HepG2 (cell line): Measurements from ENCODE around the gene SPATA13. TPM values are rescaled to one million over a fixed set of nuclear protein-coding genes. Genes with fewer than 3 reads are reported as not detected.

Experiments
- ATAC-seq: fragments of 200-7000 bp; cut with Tn5 transposase; 3 replicates; pipeline ENCODE4 v1.9.1; 2020; ENCODE audit warnings: mild to moderate bottlenecking, moderate library complexity
- BruUV-seq: library from RNA; stranded (reverse); fragments of 400-500 nt; replicated peaks from 2 replicates; lab custom pipeline; 2021; lab: Mats Ljungman, UMichigan
- CTCF ChIA-PET: fragments of 300-600 bp; formaldehyde crosslinking; extraction: SDS; loops from one replicate; lab custom pipeline; 2021; ENCODE audit warnings: low total read pairs, inconsistent platforms, low intra/inter-chr PET ratio; lab: Yijun Ruan, JAX
- POLR2A ChIA-PET: fragments of 350-600 bp; sonication (Branson Sonifier 250); formaldehyde crosslinking; loops from one replicate; lab custom pipeline; 2020; ENCODE audit warnings: antibody characterized with exemption, inconsistent platforms; lab: Yijun Ruan, JAX
- DNase-seq: peaks from one replicate; pipeline ENCODE4 v3.0.0-alpha.2; 2015; ENCODE audit warnings: low spot score
- FAIRE-seq: peaks from 3 replicates; lab custom pipeline; 2011; peaks lifted over from hg19 to GRCh38; lab: Jason Lieb, UNC
- H2AFZ ChIP-seq: one replicate; pipeline ENCODE4 v1.6.1; 2011; ENCODE audit warnings: low read length, inconsistent platforms
- H3K27ac ChIP-seq: fragments of 300-600 bp; 3 replicates; pipeline ENCODE4 v1.8.0; 2011; ENCODE audit warnings: mixed run types, mild to moderate bottlenecking, mixed read lengths, low read length, inconsistent platforms; ENCODE audit not compliant: insufficient read depth; ENCODE audit errors: extremely low read length
- H3K27me3 ChIP-seq, 2 experiments: fragments of 200-600 bp in 1 of 2; 2 replicates in 1 of 2; 3 replicates in 1 of 2; pipeline versions ENCODE4 v1.6.0 to v1.8.0; 2011; ENCODE audit warnings: low read length in 2 of 2, mild to moderate bottlenecking in 2 of 2, moderate library complexity in 2 of 2, inconsistent platforms in 1 of 2; ENCODE audit not compliant: insufficient read depth in 2 of 2, control insufficient read depth in 1 of 2
- H3K36me3 ChIP-seq, 2 experiments: fragments of 200-600 bp in 1 of 2; replicated peaks in 1 of 2; 2 replicates in 1 of 2; 3 replicates in 1 of 2; pipeline versions ENCODE4 v1.5.1 to v1.8.0; 2011; ENCODE audit warnings: low read length in 2 of 2, inconsistent platforms in 1 of 2; ENCODE audit not compliant: insufficient read depth in 2 of 2, control insufficient read depth in 1 of 2
- H3K4me1 ChIP-seq: 2 replicates; pipeline ENCODE4 v1.5.1; 2012; ENCODE audit warnings: low read length, inconsistent platforms; ENCODE audit not compliant: insufficient read depth
- H3K4me2 ChIP-seq: 2 replicates; pipeline ENCODE4 v1.6.0; 2011; ENCODE audit warnings: low read depth, low read length, inconsistent platforms
- H3K4me3 ChIP-seq, 3 experiments: fragments of 200-600 bp in 1 of 3; sonication (generic), shearing (Covaris generic) in 1 of 3; replicated peaks in 1 of 3; 2 replicates each; pipeline ENCODE4 v1.5.1; 2011 to 2016; ENCODE audit warnings: low read length in 3 of 3, inconsistent platforms in 2 of 3, low read depth in 2 of 3, mild to moderate bottlenecking in 2 of 3, control low read depth in 1 of 3, mixed read lengths in 1 of 3; ENCODE audit not compliant: insufficient read depth in 1 of 3
- H3K79me2 ChIP-seq: one replicate; pipeline ENCODE4 v1.6.1; 2011; ENCODE audit warnings: low read length, inconsistent platforms; ENCODE audit not compliant: insufficient read depth
- H3K9ac ChIP-seq: 2 replicates; pipeline ENCODE4 v1.6.0; 2011; ENCODE audit warnings: mild to moderate bottlenecking, low read depth, low read length, inconsistent platforms; ENCODE audit not compliant: insufficient read depth
- H3K9me3 ChIP-seq: 2 replicates; pipeline ENCODE4 v1.5.1; 2012; ENCODE audit warnings: mild to moderate bottlenecking, low read length
- H4K20me1 ChIP-seq: 2 replicates; pipeline ENCODE4 v1.6.0; 2011; ENCODE audit warnings: inconsistent platforms, mild to moderate bottlenecking, low read length, moderate library complexity; ENCODE audit not compliant: insufficient read depth
- ATF6 ChIP-seq: sonication (generic); formaldehyde crosslinking; conservative IDR thresholded peaks from 2 replicates; pipeline ENCODE4 v1.4.0; 2020; ENCODE audit warnings: missing genetic modification reagents
- BCL3 ChIP-seq: sonication (generic); formaldehyde crosslinking; IDR thresholded peaks from 2 replicates; pipeline ENCODE4 v1.5.1; 2020; ENCODE audit warnings: mild to moderate bottlenecking, missing genetic modification reagents, moderate library complexity
- BHLHE40 ChIP-seq: IDR thresholded peaks from 2 replicates; pipeline ENCODE4 v1.6.1; 2011; ENCODE audit warnings: low read length, improper control_type of control experiment
- GABPA ChIP-seq, 2 experiments: IDR thresholded peaks; 2 replicates each; pipeline ENCODE4 v1.6.1; 2011 to 2016; ENCODE audit warnings: low read depth in 2 of 2, low read length in 1 of 2, missing biosample characterization in 1 of 2, missing genetic modification characterization in 1 of 2
- HMGXB4 ChIP-seq, 2 experiments: sonication (generic) in 1 of 2; formaldehyde crosslinking in 1 of 2; IDR thresholded peaks; 2 replicates each; pipeline versions ENCODE4 v1.4.0 to v1.6.1; 2018 to 2020; ENCODE audit warnings: missing genetic modification reagents in 2 of 2, borderline replicate concordance in 1 of 2, low read depth in 1 of 2, mild to moderate bottlenecking in 1 of 2, missing biosample characterization in 1 of 2
- HNRNPH1 ChIP-seq: fragments of 200-400 bp; formaldehyde crosslinking; optimal IDR thresholded peaks from 2 replicates; pipeline ENCODE3; 2017; ENCODE audit warnings: mild to moderate bottlenecking, low read depth, low read length
- MYC ChIP-seq: sonication (generic); formaldehyde crosslinking; IDR thresholded peaks from 2 replicates; pipeline ENCODE4 v1.9.0; 2021; ENCODE audit warnings: missing genetic modification reagents, borderline replicate concordance
- MYPOP ChIP-seq: sonication (generic); formaldehyde crosslinking; IDR thresholded peaks from 2 replicates; pipeline ENCODE4 v1.8.1; 2023; ENCODE audit warnings: mild to moderate bottlenecking, moderate library complexity, missing genetic modification reagents
- PLRG1 ChIP-seq: fragments of 450-650 bp; conservative IDR thresholded peaks from 2 replicates; pipeline ENCODE4 v1.6.1; 2016
- TCF7L2 ChIP-seq: IDR thresholded peaks from 2 replicates; pipeline ENCODE4 v1.6.1; 2011; ENCODE audit warnings: mild to moderate bottlenecking, low read depth, low read length, moderate library complexity
- YEATS2 ChIP-seq: sonication (generic); formaldehyde crosslinking; IDR thresholded peaks from 2 replicates; pipeline ENCODE4 v1.4.0; 2020; ENCODE audit warnings: missing genetic modification reagents, borderline replicate concordance
- ZBTB38 ChIP-seq: sonication (generic); formaldehyde crosslinking; IDR thresholded peaks from 2 replicates; pipeline ENCODE4 v1.5.1; 2020; ENCODE audit warnings: mild to moderate bottlenecking, missing genetic modification reagents
- ZNF205 ChIP-seq: IDR thresholded peaks from 2 replicates; pipeline ENCODE4 v1.6.1; 2018; ENCODE audit warnings: missing biosample characterization, missing genetic modification reagents
- ZNF496 ChIP-seq: sonication (generic); formaldehyde crosslinking; IDR thresholded peaks from 2 replicates; pipeline ENCODE4 v1.8.1; 2023; ENCODE audit warnings: mild to moderate bottlenecking, moderate library complexity, missing genetic modification reagents; ENCODE audit not compliant: insufficient replicate concordance
- ZNF530 ChIP-seq: sonication (generic); formaldehyde crosslinking; IDR thresholded peaks from 2 replicates; pipeline ENCODE4 v1.5.0; 2020; ENCODE audit warnings: low read depth, mild to moderate bottlenecking, missing genetic modification reagents
- ZNF660 ChIP-seq: sonication (generic); formaldehyde crosslinking; IDR thresholded peaks from 2 replicates; pipeline ENCODE4 v1.5.1; 2020; ENCODE audit warnings: mild to moderate bottlenecking, low read depth, missing genetic modification reagents, borderline replicate concordance
- WGBS: methylation state at CpG from one replicate; pipeline ENCODE4 v1.1.6; 2017; ENCODE audit warnings: low lambda C conversion rate; 5-methylcytosine and 5-hydroxymethylcytosine counted together
- in situ Hi-C: cut with HindIII; loops from 2 replicates; pipeline ENCODE4 v1.10.0; 2017; ENCODE audit warnings: low pct_unique_long_range_greater_than_20kb; ENCODE audit not compliant: extremely low pct_ligation_motif_present
- intact Hi-C: fragments of 100-400 bp; cut with micrococcal nuclease; formaldehyde crosslinking; loops from one replicate; pipeline ENCODE4 v1.10.0; 2022; ENCODE audit not compliant: unreplicated experiment
- polyA plus RNA-seq, 8 experiments: library from polyadenylated mRNA; depleted of rRNA in 3 of 8; stranded (reverse) in 7 of 8; unstranded in 1 of 8; fragments of >200 nt; fragmentation: Illumina TruSeq in 4 of 8; extraction: Trizol in 4 of 8; gene quantifications; 2 replicates each; pipeline versions ENCODE4 v1.2.1 to v1.2.3, GENCODE V29; 2011 to 2016; ENCODE audit warnings: low read depth in 4 of 8, missing spikeins in 1 of 8, mixed read lengths in 1 of 8; ENCODE audit not compliant: insufficient read depth in 1 of 8
- total RNA-seq, 5 experiments: library from RNA; depleted of rRNA; stranded (reverse); fragments of >200 nt; fragmentation: Illumina TruSeq; extraction: Trizol; gene quantifications; 2 replicates each; pipeline ENCODE4 v1.2.3, GENCODE V29; 2016; ENCODE audit warnings: low read depth in 1 of 5

The SPATA13 gene
- total and polyA plus RNA-seq, 2 of the 13 experiments (the other 11 are each of a cell fraction or from before 2014, with no cell fraction given) = 11.3 to 14.2 TPM

- TF ChIP-seq GABPA (IDR thresholded peaks at IDR 0.05; ENCODE audit: low read depth, low read length) (no peak), GABPA (CRISPR knock-in tag; IDR thresholded peaks at IDR 0.05; ENCODE audit: low read depth) (no peak), YEATS2 (CRISPR knock-in tag) (no peak), HMGXB4 (CRISPR knock-in tag; IDR thresholded peaks at IDR 0.05; ENCODE audit: borderline replicate concordance in 1 of 2, low read depth in 1 of 2) (no peak), HNRNPH1 (no peak), TCF7L2 (no peak)
- TF ChIP-seq, all 625 proteins: peak for 80
Observed at GRCh38 chr13:24184265-24184841, 23.8 kb downstream of the SPATA13 start (continued).

- Histone ChIP-seq H3K9ac (peak overlapping the region; percentile 88), H3K9me3 (no peaks in the 10 kb centered on the region), H3K36me3 (no peaks in the 10 kb centered on the region), H3K4me2 (peak overlapping the region; percentile 87), H4K20me1 (no peaks in the 10 kb centered on the region), H3K4me3 (peak overlapping the region; percentile 44 to 71 (median 48)), H3K79me2 (peaks cover 56% of the 10 kb centered on the region), H3K27ac (peak overlapping the region; percentile 98), H3K27me3 (no peaks in the 10 kb centered on the region), H2AFZ (no peak overlapping the region), H3K4me1 (peaks cover 72% of the 10 kb centered on the region)
- ChIA-PET CTCF (no interaction called here), POLR2A (interaction anchor here (1.8 to 5.0 kb wide), 3 partner anchors 24 to 37 kb away, joined by 7 to 45 read pairs (median 17); partner anchors contain the start of gene SPATA13)
- FAIRE-seq (no peak), ATAC-seq (peak; percentile 40), DNase-seq (no peak)
- intact Hi-C loops = loop anchor here (2.0 kb wide), 1 partner anchor 36 kb away; no protein-coding TSS in a partner anchor
- TSS peak; percentile 81 for BruUV-seq
- 12% methylated on average over 11 of the region's 11 CpGs for WGBS
- in situ Hi-C loops = no loop called here
- TF ChIP-seq ZBTB38 (peak; percentile 76), MYPOP (0 out of 2 replicates have a peak, but pooled peaks have one; percentile 1), ZNF660 (CRISPR knock-in tag) (no peak), ZNF205 (no peak), ZNF496 (no peak), MYC (CRISPR knock-in tag) (peak; percentile 42; the same call in 1 of the 2 replicates), BCL3 (no peak), PLRG1 (no peak), BHLHE40 (peak; percentile 51), ATF6 (CRISPR knock-in tag) (no peak), ZNF530 (no peak)
Observed at GRCh38 chr13:24184882-24185281, 24.4 kb downstream of the SPATA13 start.
